Activated T-helper 1 cell treated with anti-CD3 and anti-CD28 coated beads, Interleukin-12 subunit alpha, Interleukin-12 subunit beta, Interleukin-2, Interleukin-4 antibody, amounts not matched to agents 30 ng/mL and 10 ng/mL and 1 ng/mL, durations not matched to agents 14 hours and 24 hours and 36 hours (primary cell): ENCODE results near the gene ZNF19. TPM values are rescaled to one million over a fixed set of nuclear protein-coding genes. Genes with fewer than 3 reads are reported as not detected.

Experiments used
- DNase-seq: peaks from one replicate; pipeline ENCODE4 v3.0.0; 2021; ENCODE audit warnings: low spot score
- H3K27ac Mint-ChIP-seq: one replicate; pipeline ENCODE4 v1.8.0; 2021; ENCODE audit warnings: mild to moderate bottlenecking, mixed read lengths
- H3K27me3 Mint-ChIP-seq: one replicate; pipeline ENCODE4 v1.8.0; 2022; ENCODE audit warnings: mild to moderate bottlenecking, moderate library complexity, mixed read lengths; ENCODE audit not compliant: insufficient read depth
- H3K36me3 Mint-ChIP-seq: one replicate; pipeline ENCODE4 v1.8.0; 2021; ENCODE audit warnings: low read depth, mixed read lengths
- H3K4me1 Mint-ChIP-seq: one replicate; pipeline ENCODE4 v1.8.0; 2021; ENCODE audit warnings: low read depth, mixed read lengths
- H3K4me3 Mint-ChIP-seq: one replicate; pipeline ENCODE4 v1.8.0; 2021; ENCODE audit warnings: mild to moderate bottlenecking, moderate library complexity, mixed read lengths
- H3K9me3 Mint-ChIP-seq: one replicate; pipeline ENCODE4 v1.8.0; 2021; ENCODE audit warnings: mixed read lengths
- intact Hi-C: fragments of 100-400 bp; cut with micrococcal nuclease; formaldehyde crosslinking; loops from one replicate; pipeline ENCODE4 v1.15.1; 2024
- total RNA-seq: library from RNA; stranded (reverse); gene quantifications from 2 replicates; pipeline ENCODE4 v1.2.3, GENCODE V29; 2022

ZNF19 gene
- total RNA-seq, 1 donor from 2014 or later, result 1.7 TPM

DNA sequence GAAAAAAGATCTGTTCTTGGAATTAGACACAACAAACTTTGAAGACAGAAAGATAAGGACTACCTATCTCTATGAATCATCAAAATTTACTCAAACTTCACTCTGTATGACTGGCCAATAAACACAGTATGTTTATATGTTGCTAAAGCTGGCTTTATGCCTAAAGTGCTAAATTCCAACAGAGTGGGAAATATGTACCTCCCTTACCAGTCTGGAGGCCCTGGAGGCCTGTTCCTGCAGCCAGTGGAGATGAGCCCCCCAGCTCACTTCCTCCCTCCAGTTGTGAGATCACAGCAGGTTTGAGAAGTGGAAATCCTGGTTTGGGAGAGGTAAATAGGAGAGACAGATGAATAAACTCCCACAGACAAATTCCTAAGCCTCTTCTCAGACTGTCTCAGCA is 36.1 kb downstream of the ZNF19 start:
- H3K4me1 Mint-ChIP-seq, result no peaks in the 10 kb centered on the region
- H3K36me3 Mint-ChIP-seq, result peaks cover 55% of the 10 kb centered on the region
- intact Hi-C loops, result no loop called here
- H3K27me3 Mint-ChIP-seq, result no peaks in the 10 kb centered on the region
- DNase-seq, result no peak
- H3K27ac Mint-ChIP-seq, result no peak overlapping the region
- H3K9me3 Mint-ChIP-seq, result peaks cover 52% of the 10 kb centered on the region
- H3K4me3 Mint-ChIP-seq, result no peak overlapping the region

DNA sequence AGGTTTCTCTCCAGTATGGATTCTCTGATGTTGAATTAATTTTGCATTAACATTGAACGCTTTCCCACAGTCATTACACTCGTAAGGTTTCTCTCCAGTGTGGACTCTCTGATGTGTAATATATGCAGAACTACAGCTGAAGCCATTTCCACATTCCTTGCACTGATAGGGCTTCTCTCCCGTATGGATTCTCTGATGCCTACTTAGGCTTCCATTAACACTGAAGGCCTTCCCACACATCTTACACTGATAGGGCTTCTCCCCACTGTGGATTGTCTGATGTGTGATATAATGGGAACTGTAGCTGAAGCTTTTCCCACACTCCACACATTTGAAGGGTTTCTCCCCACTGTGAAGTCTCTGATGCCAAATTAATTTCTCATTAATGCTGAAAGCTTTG is 40.1 kb downstream of the ZNF19 start:
- intact Hi-C loops, result no loop called here
- Mint-ChIP-seq H3K36me3 (peaks cover 39% of the 10 kb centered on the region), H3K4me1 (no peaks in the 10 kb centered on the region), H3K9me3 (peaks cover 69% of the 10 kb centered on the region), H3K4me3 (no peak overlapping the region), H3K27ac (no peak overlapping the region), H3K27me3 (no peaks in the 10 kb centered on the region)
- no peak for DNase-seq

DNA sequence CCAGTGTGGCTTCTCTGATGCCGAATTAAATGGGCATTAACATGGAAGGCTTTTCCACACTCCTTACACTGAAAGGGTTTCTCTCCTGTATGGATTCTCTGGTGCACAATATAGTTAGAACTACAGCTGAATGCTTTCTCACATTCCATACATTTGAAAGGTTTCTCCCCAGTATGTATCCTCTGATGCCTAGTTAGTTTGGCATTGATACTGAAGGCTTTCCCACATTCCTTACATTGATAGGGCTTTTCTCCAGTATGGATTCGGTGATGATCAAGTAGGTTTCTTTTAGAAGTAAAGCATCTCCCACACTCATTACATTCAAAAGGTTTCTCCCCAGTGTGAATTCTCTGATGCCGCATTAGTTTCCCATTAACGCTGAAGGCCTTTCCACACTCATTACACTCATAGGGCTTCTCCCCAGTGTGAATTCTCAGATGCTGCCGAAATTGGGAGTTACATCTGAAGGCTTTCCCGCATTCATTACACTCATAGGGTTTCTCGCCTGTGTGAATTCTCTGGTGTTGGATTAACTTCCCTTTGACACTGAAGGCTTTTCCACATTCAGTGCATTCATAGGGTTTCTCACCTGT is 40.8 kb downstream of the ZNF19 start:
- H3K9me3 Mint-ChIP-seq, result peaks cover 71% of the 10 kb centered on the region
- no peak overlapping the region for H3K27ac Mint-ChIP-seq
- peaks cover 36% of the 10 kb centered on the region for H3K36me3 Mint-ChIP-seq
- intact Hi-C loops, result no loop called here
- no peak for DNase-seq
- no peaks in the 10 kb centered on the region for H3K4me1 Mint-ChIP-seq
- no peak overlapping the region for H3K4me3 Mint-ChIP-seq
- no peaks in the 10 kb centered on the region for H3K27me3 Mint-ChIP-seq

DNA sequence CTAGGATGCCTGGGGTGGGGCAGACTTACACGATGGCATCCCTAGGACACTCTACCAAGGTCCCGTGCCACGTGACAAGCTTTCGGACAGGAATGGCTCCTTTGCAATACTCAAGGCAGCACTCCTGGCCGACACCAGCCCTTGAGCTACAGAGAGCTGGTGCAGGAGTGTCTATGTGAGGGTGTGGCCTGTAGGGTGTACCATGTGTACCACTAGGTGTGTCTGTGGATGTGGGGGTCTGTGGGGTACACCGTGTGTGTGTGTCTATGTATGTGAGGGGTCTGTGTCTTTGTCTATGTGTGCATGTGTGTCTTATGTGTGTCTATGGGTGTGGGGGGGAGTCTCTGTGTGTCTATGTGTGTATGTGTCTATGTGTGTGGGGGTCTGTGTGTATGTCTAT is 45.4 kb downstream of the ZNF19 start:
- Mint-ChIP-seq H3K27me3 (no peaks in the 10 kb centered on the region), H3K4me1 (no peaks in the 10 kb centered on the region), H3K4me3 (no peak overlapping the region), H3K27ac (no peak overlapping the region), H3K36me3 (peaks cover 3% of the 10 kb centered on the region), H3K9me3 (peaks cover 32% of the 10 kb centered on the region)
- no peak for DNase-seq
- intact Hi-C loops, result no loop called here

DNA sequence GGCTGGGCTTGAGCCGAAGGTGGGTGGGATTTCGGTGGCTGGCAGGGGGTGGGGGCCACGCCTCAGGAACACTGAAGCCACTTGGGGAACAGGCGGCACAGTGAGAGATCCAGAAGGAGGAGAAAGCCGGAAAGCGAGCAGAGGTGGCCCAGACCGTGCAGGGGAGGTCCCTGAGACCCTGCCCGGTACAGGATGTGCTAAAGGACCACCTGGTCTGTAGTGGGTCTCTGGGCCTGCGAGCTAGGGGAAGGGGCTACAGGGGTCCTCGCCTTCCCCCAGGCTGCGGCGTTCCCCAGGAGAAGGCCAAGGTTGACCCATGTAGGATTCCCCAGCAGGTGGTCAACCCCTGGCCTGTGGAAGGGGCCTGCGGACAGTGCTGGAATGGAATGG is 47.1 kb downstream of the ZNF19 start, which contains the start of gene TLE7:
Gene TLE7 (minus strand): TSS at position 4 of the 390 bp plus-strand sequence. CDS start 8,730 bp downstream, outside the sequence.
- intact Hi-C loops, result no loop called here

DNA sequence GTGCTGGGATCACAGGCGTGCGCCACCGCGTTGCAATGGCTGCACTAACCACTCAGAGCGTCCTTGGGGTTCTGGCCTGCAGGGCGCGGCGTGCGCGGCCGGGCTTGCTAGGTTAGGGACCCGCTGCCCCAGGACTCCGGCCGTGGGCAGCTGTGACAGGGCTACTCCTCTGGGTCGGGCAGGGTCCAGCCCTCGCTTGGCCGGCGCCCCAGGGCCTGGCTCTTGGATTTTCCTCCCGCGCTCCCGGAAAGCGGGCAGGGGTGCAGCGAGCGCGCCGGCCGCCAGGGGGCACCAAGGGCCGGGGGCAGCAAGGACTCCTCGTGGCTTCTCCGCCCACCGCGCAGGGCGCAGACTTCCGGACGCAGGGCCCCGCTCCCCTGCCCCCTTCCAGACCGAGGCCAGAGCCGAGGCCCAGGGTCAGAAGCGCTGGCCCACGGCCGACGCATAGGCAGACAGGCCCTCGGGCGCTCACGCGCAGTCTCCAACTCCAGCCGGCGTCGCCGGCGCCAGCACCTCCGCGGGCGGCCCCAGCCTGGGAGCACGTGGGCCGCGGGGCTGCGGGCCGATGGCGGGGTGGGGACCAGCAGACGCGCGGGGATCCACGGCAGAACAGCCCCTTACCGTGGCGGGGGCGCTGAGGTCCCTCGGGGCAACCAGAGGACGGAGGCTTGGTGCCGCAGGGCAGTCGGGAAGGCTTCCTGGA is 47.6 kb downstream of the ZNF19 start:
- intact Hi-C loops, result no loop called here
- H3K27ac Mint-ChIP-seq, result no peak overlapping the region

More for the DNA sequence above, 47.1 kb downstream of the ZNF19 start, which contains the start of gene TLE7:
- Mint-ChIP-seq H3K36me3 (no peaks in the 10 kb centered on the region), H3K27me3 (peaks cover 2% of the 10 kb centered on the region), H3K9me3 (peaks cover 19% of the 10 kb centered on the region), H3K4me1 (no peaks in the 10 kb centered on the region), H3K4me3 (no peak within 1 kb of the TSS), H3K27ac (no peak within 1 kb of the TSS)
- no peak for DNase-seq

DNA sequence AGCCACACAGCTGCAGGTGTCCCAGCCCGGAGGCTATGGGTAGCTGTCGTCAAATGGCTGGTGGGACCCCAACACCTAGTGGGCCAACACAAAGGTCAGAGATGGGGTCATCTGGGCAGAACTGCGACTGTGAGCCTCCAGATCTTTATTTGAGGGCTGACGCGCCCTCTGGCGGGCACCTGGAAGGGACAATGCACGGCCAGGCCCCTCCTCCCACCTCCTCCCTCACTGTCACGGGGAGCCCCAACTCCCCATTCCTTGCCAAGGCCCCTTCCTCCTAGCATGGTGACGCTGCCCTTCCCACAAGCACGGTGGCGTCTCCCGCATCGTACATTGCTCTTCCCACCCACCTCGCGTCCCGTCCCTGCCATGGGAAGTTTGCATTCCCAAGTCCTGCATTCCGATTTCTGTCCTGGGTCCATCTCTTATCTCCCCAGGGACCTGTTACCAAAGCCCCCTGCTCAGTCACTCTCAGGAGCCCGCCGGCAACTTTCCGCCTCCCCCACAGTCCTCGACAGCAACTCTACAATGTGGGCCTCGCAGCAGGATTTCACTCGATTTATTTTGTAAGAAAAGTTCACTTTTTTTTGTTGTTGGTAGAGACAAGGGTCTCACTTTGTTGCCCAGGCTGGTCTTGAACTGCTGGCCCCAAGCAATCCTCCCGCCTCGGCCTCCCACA is 48.3 kb downstream of the ZNF19 start:
- Mint-ChIP-seq H3K4me1 (no peaks in the 10 kb centered on the region), H3K27me3 (peaks cover 2% of the 10 kb centered on the region), H3K9me3 (peaks cover 15% of the 10 kb centered on the region), H3K27ac (no peak overlapping the region), H3K36me3 (no peaks in the 10 kb centered on the region), H3K4me3 (no peak overlapping the region)
- intact Hi-C loops, result no loop called here
- DNase-seq, result no peak

More for the DNA sequence above, 47.6 kb downstream of the ZNF19 start:
- Mint-ChIP-seq H3K27me3 (peaks cover 2% of the 10 kb centered on the region), H3K4me1 (no peaks in the 10 kb centered on the region), H3K9me3 (peaks cover 19% of the 10 kb centered on the region), H3K36me3 (no peaks in the 10 kb centered on the region), H3K4me3 (no peak overlapping the region)
- DNase-seq, result no peak

DNA sequence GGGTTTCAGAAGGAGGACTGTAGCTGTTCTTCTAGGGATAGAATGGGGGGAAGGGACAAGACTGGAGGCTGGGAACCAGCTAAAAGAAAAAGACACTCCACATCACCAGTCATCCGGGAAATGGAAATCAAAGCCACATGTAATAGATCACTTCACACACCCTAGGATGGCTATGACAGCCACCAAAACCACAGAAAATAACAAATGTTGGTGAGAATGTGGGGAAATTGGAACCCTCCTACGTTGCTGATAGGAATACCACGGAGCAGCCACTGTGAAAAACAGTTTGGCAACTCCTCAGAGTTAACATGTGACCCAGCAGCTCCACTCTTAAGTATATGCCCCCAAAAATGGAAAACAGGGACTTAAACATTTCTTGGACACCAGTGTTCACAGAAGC is 49.6 kb downstream of the ZNF19 start:
- Mint-ChIP-seq H3K27me3 (peaks cover 2% of the 10 kb centered on the region), H3K27ac (no peak overlapping the region), H3K36me3 (no peaks in the 10 kb centered on the region), H3K4me1 (no peaks in the 10 kb centered on the region), H3K4me3 (no peak overlapping the region), H3K9me3 (peaks cover 6% of the 10 kb centered on the region)
- intact Hi-C loops, result no loop called here
- DNase-seq, result no peak

DNA sequence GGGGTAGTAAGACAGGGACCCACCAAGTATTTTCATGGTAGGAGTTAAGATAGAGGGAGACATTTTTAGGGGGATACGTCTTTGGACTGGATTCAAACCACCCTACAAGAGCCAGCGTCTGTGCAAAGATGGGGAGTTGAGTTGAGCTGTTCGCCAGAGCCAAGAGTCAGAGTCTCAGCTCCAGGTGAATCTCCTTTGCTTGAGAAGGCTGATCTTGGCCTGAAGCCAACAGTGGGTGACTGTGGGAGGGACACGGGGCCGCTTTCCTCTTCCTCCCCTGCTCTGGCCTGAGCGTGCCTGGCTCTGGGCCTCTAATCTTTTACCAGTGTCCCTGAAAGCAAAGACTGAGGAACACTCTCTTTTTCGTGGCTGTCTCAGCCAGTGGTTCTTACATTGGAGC is 52.7 kb downstream of the ZNF19 start:
- Mint-ChIP-seq H3K27ac (no peak overlapping the region), H3K4me1 (no peaks in the 10 kb centered on the region), H3K27me3 (peaks cover 2% of the 10 kb centered on the region), H3K4me3 (no peak overlapping the region), H3K36me3 (no peaks in the 10 kb centered on the region), H3K9me3 (no peaks in the 10 kb centered on the region)
- DNase-seq, result no peak
- intact Hi-C loops, result no loop called here

DNA sequence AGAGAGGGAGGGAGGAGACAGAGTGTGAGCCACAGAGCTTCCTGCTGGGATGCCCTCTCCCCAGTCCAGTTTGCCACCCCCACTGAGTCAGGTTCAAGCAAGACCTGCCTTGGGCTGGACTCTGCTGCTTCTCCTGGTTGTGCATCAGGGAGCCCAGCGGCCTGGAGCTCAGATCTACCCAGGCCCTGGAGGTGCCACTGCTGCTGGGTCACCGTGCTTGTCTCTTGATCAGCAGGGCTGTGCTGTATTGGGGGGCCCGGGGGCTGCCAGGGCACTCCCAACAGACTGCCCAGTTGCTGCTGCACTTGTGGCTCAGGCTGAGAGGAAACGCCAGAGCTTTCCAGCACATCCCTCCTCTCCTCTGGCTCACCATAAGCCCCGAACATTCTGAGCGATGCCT is 56.2 kb downstream of the ZNF19 start:
- Mint-ChIP-seq H3K4me3 (no peak overlapping the region), H3K36me3 (no peaks in the 10 kb centered on the region), H3K4me1 (no peaks in the 10 kb centered on the region), H3K9me3 (no peaks in the 10 kb centered on the region), H3K27me3 (no peaks in the 10 kb centered on the region), H3K27ac (no peak overlapping the region)
- intact Hi-C loops, result no loop called here
- DNase-seq, result no peak

DNA sequence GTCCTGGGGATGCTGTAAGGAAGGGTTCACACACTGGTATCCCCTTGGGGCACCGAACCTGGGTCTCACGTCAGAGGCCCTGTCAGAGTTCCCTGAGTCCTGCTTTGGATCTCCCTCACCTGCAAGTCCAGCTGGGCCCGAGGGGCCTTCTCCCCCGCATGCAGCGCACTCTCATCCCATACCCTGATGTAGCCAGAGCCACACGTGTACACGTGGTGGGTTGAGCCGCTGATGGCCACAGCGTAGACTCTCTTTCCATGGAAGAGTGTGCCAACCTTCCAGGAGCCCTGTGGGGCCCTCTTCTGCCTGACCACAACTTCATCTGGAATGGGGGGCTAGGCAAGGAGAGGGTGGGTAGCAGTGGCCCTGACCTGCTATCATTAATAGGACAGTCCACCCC is 57.1 kb downstream of the ZNF19 start:
- no peak for DNase-seq
- Mint-ChIP-seq H3K27me3 (peaks cover 3% of the 10 kb centered on the region), H3K36me3 (no peaks in the 10 kb centered on the region), H3K9me3 (no peaks in the 10 kb centered on the region), H3K27ac (no peak overlapping the region), H3K4me3 (no peak overlapping the region), H3K4me1 (no peaks in the 10 kb centered on the region)
- intact Hi-C loops, result no loop called here

DNA sequence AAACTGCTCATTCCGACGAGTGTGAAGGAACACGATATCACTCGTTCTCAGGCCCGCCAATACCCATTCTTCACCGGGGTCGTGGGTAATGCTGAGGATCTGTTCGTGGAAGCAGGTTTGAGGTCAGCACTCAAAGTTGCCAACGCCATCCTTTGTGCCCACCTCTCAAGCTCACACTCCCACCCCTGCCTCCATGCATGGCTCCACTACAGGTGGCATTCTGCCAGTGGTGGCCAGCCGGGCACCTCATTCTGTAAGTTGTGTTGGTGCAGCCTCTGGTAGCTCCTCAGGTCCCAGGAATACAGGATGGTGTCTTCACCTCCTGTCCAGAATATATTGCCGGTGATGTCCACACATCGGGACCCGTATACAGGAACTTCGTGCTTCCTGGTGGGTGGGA is 57.9 kb downstream of the ZNF19 start:
- Mint-ChIP-seq H3K36me3 (no peaks in the 10 kb centered on the region), H3K4me3 (no peak overlapping the region), H3K27me3 (peaks cover 10% of the 10 kb centered on the region), H3K9me3 (no peaks in the 10 kb centered on the region), H3K27ac (no peak overlapping the region), H3K4me1 (no peaks in the 10 kb centered on the region)
- intact Hi-C loops, result no loop called here
- no peak for DNase-seq

DNA sequence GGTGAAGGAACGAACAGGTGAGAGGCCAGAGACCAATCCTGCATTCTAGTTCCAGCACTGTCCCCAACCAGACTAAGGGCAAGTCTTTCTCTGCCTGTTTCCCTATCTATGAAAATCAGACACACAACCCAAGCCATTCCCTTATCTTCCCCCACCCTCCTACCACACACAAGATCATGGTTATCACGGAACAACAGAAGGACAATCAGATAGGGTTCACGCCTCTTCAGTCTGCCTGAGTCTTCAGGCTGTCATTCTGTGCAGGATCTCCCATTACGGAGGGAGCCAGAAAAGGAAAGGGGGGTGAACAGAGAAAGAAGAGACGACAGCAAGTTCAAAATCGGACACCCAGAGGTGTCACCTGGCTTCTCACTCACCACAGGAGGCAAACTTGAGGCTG is 58.4 kb downstream of the ZNF19 start:
- DNase-seq, result no peak
- H3K4me3 Mint-ChIP-seq, result no peak overlapping the region
- intact Hi-C loops, result no loop called here
- no peaks in the 10 kb centered on the region for H3K36me3 Mint-ChIP-seq
- peaks cover 11% of the 10 kb centered on the region for H3K27me3 Mint-ChIP-seq
- no peaks in the 10 kb centered on the region for H3K4me1 Mint-ChIP-seq
- no peak overlapping the region for H3K27ac Mint-ChIP-seq
- no peaks in the 10 kb centered on the region for H3K9me3 Mint-ChIP-seq
